ENCODE results near the gene ZNF345.

DNA sequence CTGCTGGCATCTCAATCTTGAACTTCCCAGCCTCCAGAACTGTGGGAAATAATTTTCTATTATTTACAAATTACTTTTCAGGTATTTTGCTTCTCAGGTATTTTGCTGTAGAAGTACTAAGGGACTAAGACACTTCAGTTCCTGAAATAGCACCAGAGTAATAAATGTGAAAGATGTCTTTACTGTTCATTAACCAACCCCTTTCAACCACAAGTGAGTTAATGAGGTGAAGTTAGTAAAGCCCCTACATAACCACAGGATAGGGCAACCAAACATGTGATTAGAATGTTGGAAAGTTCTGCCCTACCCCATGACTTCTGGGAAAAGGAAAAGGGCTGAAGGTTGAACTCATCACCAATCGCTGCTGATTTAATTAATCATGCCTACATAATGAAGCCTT, 2.7 kb upstream of the ZNF345 start:
- TF ChIP-seq, protein P1, sequence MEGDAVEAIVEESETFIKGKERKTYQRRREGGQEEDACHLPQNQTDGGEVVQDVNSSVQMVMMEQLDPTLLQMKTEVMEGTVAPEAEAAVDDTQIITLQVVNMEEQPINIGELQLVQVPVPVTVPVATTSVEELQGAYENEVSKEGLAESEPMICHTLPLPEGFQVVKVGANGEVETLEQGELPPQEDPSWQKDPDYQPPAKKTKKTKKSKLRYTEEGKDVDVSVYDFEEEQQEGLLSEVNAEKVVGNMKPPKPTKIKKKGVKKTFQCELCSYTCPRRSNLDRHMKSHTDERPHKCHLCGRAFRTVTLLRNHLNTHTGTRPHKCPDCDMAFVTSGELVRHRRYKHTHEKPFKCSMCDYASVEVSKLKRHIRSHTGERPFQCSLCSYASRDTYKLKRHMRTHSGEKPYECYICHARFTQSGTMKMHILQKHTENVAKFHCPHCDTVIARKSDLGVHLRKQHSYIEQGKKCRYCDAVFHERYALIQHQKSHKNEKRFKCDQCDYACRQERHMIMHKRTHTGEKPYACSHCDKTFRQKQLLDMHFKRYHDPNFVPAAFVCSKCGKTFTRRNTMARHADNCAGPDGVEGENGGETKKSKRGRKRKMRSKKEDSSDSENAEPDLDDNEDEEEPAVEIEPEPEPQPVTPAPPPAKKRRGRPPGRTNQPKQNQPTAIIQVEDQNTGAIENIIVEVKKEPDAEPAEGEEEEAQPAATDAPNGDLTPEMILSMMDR (IDR thresholded peaks at IDR 0.05), result no peak
- no peak for TF ChIP-seq EP300 (IDR thresholded peaks at IDR 0.05)

All from tibial nerve (tissue), 4 donors.